ENCODE measurements around the gene TSPAN13. TPM values are rescaled to one million over a fixed set of nuclear protein-coding genes. Genes with fewer than 3 reads are reported as not detected.

The TSPAN13 gene
- total RNA-seq, 1 experiment from 2014 or later, result 80.8 TPM

DNA sequence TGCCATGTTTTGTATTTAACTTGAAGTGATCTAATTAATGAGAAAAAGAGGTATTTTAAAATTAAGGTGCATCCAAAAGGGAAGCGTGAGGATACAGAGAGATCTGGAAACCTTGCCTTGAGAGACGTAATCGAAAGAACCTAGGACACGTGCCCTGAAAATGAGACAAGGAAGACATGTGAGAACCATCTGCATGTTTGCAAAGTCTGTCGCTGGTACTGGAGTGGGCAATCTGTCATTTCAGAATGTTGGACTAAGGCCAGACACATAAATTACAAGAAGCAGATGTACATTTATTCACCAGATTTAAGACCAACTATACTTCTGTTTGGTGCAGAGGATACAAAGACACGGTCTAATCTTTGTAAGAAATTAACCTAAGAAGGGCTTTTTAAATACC lies 42.1 kb downstream of the TSPAN13 start:
- no peak for TF ChIP-seq TCF7L2 (IDR thresholded peaks at IDR 0.05; ENCODE audit: low read depth, low read length)
- no peak for TF ChIP-seq CTCF (IDR thresholded peaks at IDR 0.05)
- no peak for TF ChIP-seq SIN3A (IDR thresholded peaks at IDR 0.05; ENCODE audit: borderline replicate concordance, insufficient read depth, low read depth, low read length)
- TF ChIP-seq, protein P1, sequence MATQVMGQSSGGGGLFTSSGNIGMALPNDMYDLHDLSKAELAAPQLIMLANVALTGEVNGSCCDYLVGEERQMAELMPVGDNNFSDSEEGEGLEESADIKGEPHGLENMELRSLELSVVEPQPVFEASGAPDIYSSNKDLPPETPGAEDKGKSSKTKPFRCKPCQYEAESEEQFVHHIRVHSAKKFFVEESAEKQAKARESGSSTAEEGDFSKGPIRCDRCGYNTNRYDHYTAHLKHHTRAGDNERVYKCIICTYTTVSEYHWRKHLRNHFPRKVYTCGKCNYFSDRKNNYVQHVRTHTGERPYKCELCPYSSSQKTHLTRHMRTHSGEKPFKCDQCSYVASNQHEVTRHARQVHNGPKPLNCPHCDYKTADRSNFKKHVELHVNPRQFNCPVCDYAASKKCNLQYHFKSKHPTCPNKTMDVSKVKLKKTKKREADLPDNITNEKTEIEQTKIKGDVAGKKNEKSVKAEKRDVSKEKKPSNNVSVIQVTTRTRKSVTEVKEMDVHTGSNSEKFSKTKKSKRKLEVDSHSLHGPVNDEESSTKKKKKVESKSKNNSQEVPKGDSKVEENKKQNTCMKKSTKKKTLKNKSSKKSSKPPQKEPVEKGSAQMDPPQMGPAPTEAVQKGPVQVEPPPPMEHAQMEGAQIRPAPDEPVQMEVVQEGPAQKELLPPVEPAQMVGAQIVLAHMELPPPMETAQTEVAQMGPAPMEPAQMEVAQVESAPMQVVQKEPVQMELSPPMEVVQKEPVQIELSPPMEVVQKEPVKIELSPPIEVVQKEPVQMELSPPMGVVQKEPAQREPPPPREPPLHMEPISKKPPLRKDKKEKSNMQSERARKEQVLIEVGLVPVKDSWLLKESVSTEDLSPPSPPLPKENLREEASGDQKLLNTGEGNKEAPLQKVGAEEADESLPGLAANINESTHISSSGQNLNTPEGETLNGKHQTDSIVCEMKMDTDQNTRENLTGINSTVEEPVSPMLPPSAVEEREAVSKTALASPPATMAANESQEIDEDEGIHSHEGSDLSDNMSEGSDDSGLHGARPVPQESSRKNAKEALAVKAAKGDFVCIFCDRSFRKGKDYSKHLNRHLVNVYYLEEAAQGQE (IDR thresholded peaks at IDR 0.05; ENCODE audit: insufficient read depth in 1 of 2, low read depth in 2 of 2, low read length in 1 of 2), result no peak
- no peak for TF ChIP-seq POLR2AphosphoS5 (IDR thresholded peaks at IDR 0.05; ENCODE audit: low read depth, low read length)
- CTCF ChIA-PET, result no interaction called here
- intact Hi-C loops (cut with micrococcal nuclease; ENCODE audit: unreplicated experiment), result no loop called here
- no peak for DNase-seq (ENCODE audit: low read depth, low spot score)
- BruUV-seq (replicated peaks), result no TSS peak
- no peak overlapping the region for H3K27ac ChIP-seq (ENCODE audit: low read length)
- ATAC-seq, result no peak
- peaks cover 35% of the 10 kb centered on the region for H3K36me3 ChIP-seq (ENCODE audit: control insufficient read depth, insufficient read depth, low read length)
- POLR2A ChIA-PET, result no interaction called here
- H3K9me3 ChIP-seq (ENCODE audit: control insufficient read depth, insufficient read depth, low read depth, low read length), result no peaks in the 10 kb centered on the region
- H3K4me3 ChIP-seq (ENCODE audit: low read depth in 2 of 2, low read length in 2 of 2), result no peak overlapping the region
- H3K4me1 ChIP-seq (ENCODE audit: control insufficient read depth, insufficient read depth, low read length), result no peaks in the 10 kb centered on the region; the same call in 1 of the 2 replicates
- in situ Hi-C loops (cut with HindIII; ENCODE audit: low pct_unique_long_range_greater_than_20kb, low sequenced_read_pairs), result no loop called here
- H3K27me3 ChIP-seq (ENCODE audit: control insufficient read depth, insufficient read depth, low read length), result no peaks in the 10 kb centered on the region

DNA sequence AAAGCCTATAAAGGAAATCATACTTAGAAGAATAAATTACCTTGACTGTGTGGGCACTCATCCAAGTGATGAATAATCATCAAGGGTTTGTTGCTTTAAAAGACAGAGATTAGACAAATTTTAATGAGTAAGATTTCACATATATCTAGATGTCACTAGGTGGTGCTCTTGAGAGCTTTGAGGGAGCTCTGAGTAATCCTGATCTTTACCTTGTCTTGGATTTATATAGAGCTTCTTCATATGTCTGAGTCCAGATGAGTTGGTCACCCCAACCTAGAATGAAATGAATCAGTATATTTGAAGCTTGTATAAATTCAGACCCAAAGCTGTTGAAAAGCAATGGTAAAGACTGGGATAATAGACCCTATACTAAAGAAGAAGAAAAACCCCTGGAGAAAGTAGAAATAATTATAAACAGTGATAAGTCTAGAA lies 47.6 kb downstream of the TSPAN13 start:
- no TSS peak for BruUV-seq (replicated peaks)
- no peaks in the 10 kb centered on the region for H3K9me3 ChIP-seq (ENCODE audit: control insufficient read depth, insufficient read depth, low read depth, low read length)
- in situ Hi-C loops (cut with HindIII; ENCODE audit: low pct_unique_long_range_greater_than_20kb, low sequenced_read_pairs) (no loop called here), intact Hi-C loops (cut with micrococcal nuclease; ENCODE audit: unreplicated experiment) (loop anchor here (5.0 kb wide), 1 partner anchor 99 kb away; no protein-coding TSS in a partner anchor)
- no peak for DNase-seq (ENCODE audit: low read depth, low spot score)
- H3K4me3 ChIP-seq (ENCODE audit: low read depth in 2 of 2, low read length in 2 of 2), result no peak overlapping the region
- peak; percentile 75; the same call in 1 of the 2 replicates for TF ChIP-seq CTCF (IDR thresholded peaks at IDR 0.05)
- TF ChIP-seq, protein P1 (IDR thresholded peaks at IDR 0.05; ENCODE audit: insufficient read depth in 1 of 2, low read depth in 2 of 2, low read length in 1 of 2), result no peak
- H3K4me1 ChIP-seq (ENCODE audit: control insufficient read depth, insufficient read depth, low read length), result peaks cover 36% of the 10 kb centered on the region
- ChIA-PET CTCF (interaction anchor here (0.5 to 2.6 kb wide), 10 partner anchors 52 to 1497 kb away, joined by 3 to 9 read pairs (median 5); no protein-coding TSS in a partner anchor), POLR2A (interaction anchor here (1.6 kb wide), 1 partner anchor 9 kb away, joined by 3 read pairs; no protein-coding TSS in a partner anchor)
- peaks cover 23% of the 10 kb centered on the region for H3K36me3 ChIP-seq (ENCODE audit: control insufficient read depth, insufficient read depth, low read length)
- no peaks in the 10 kb centered on the region for H3K27me3 ChIP-seq (ENCODE audit: control insufficient read depth, insufficient read depth, low read length)
- H3K27ac ChIP-seq (ENCODE audit: low read length), result peak overlapping the region; percentile 75
- ATAC-seq, result peak; percentile 43; the same call in 1 of the 2 replicates
